SK-N-SH treated with all-trans-retinoic acid at 6 μM for 48 hours (cell line): Measurements from ENCODE around the gene LCE6A.

Experiments used
- CSDC2 ChIP-seq: fragments of 250-450 bp; sonication (Bioruptor Pico); IDR thresholded peaks from 2 replicates; pipeline ENCODE4 v1.5.0; 2020; ENCODE audit warnings: mild to moderate bottlenecking, moderate library complexity
- CSRNP3 ChIP-seq: fragments of 250-450 bp; sonication (Bioruptor Pico); IDR thresholded peaks from 2 replicates; pipeline ENCODE4 v1.5.1; 2021; ENCODE audit warnings: mild to moderate bottlenecking, moderate library complexity
- ESRRG ChIP-seq: fragments of 250-450 bp; sonication (Bioruptor Pico); IDR thresholded peaks from 2 replicates; pipeline ENCODE4 v1.6.1; 2021; ENCODE audit warnings: mild to moderate bottlenecking
- ISL1 ChIP-seq: fragments of 250-450 bp; sonication (Bioruptor Pico); IDR thresholded peaks from 2 replicates; pipeline ENCODE4 v2.1.2; 2022; ENCODE audit warnings: mild to moderate bottlenecking, moderate library complexity
- PATZ1 ChIP-seq: fragments of 250-450 bp; sonication (Bioruptor Pico); IDR thresholded peaks from 2 replicates; pipeline ENCODE4 v1.8.0; 2020; ENCODE audit warnings: mild to moderate bottlenecking, moderate library complexity, borderline replicate concordance
- PPARA ChIP-seq: fragments of 250-450 bp; sonication (Bioruptor Pico); IDR thresholded peaks from 2 replicates; pipeline ENCODE4 v1.5.0; 2020; ENCODE audit warnings: mild to moderate bottlenecking, borderline replicate concordance
- TCF4 ChIP-seq: fragments of 250-450 bp; sonication (Bioruptor Pico); IDR thresholded peaks from 2 replicates; pipeline ENCODE4 v1.8.0; 2021; ENCODE audit warnings: mild to moderate bottlenecking, moderate library complexity, borderline replicate concordance
- ZFP3 ChIP-seq: fragments of 250-450 bp; sonication (Bioruptor Pico); IDR thresholded peaks from 2 replicates; pipeline ENCODE4 v1.5.0; 2020; ENCODE audit warnings: mild to moderate bottlenecking, moderate library complexity
- ZFP30 ChIP-seq: fragments of 450-650 bp; formaldehyde crosslinking; IDR thresholded peaks from 2 replicates; pipeline ENCODE4 v1.5.0; 2022; ENCODE audit warnings: mild to moderate bottlenecking, moderate library complexity

GRCh38 chr1:152878042-152878441 lies 35.4 kb downstream of the LCE6A start, which contains the start of gene SMCP:
- TF ChIP-seq PATZ1 (CRISPR knock-in tag) (no peak), ZFP30 (no peak), ISL1 (CRISPR knock-in tag) (no peak), TCF4 (no peak), ZFP3 (CRISPR knock-in tag) (no peak), CSDC2 (CRISPR knock-in tag) (no peak), CSRNP3 (CRISPR knock-in tag) (no peak), ESRRG (CRISPR knock-in tag) (no peak), PPARA (CRISPR knock-in tag) (no peak)
